GM23338 (cell line): ENCODE measurements around the gene NDUFV1. TPM values are rescaled to one million over a fixed set of nuclear protein-coding genes. Genes with fewer than 3 reads are reported as not detected.

Source experiments
- ATAC-seq: fragments of 200-7000 bp; cut with Tn5 transposase; 3 replicates; pipeline ENCODE4 v1.9.1; 2020
- DNase-seq: peaks from one replicate; pipeline ENCODE4 v3.0.0-alpha.2; 2015; ENCODE audit warnings: low spot score
- H2AFZ ChIP-seq: fragments of 200-600 bp; sonication (generic); 2 replicates; pipeline ENCODE4 v1.8.0; 2016; ENCODE audit warnings: antibody characterized with exemption, mild to moderate bottlenecking, moderate library complexity
- H3F3A ChIP-seq: fragments of 200-600 bp; sonication (generic); replicated peaks from 2 replicates; pipeline ENCODE4 v1.8.0; 2017; ENCODE audit warnings: antibody characterized with exemption, mixed run types, low read depth
- H3K27ac ChIP-seq: fragments of 200-600 bp; sonication (generic); 2 replicates; pipeline ENCODE4 v1.6.1; 2016; ENCODE audit warnings: low read depth
- H3K27me3 ChIP-seq: fragments of 200-600 bp; sonication (generic); 2 replicates; pipeline ENCODE4 v1.8.0; 2016; ENCODE audit warnings: mild to moderate bottlenecking, mixed run types, moderate library complexity; ENCODE audit not compliant: insufficient read depth
- H3K36me3 ChIP-seq: fragments of 200-600 bp; sonication (generic); 2 replicates; pipeline ENCODE4 v1.8.0; 2016; ENCODE audit warnings: mild to moderate bottlenecking; ENCODE audit not compliant: insufficient read depth
- H3K4me1 ChIP-seq: fragments of 200-600 bp; sonication (generic); 2 replicates; pipeline ENCODE4 v1.8.0; 2016; ENCODE audit warnings: mild to moderate bottlenecking, moderate library complexity; ENCODE audit not compliant: insufficient read depth
- H3K4me2 ChIP-seq: fragments of 200-600 bp; sonication (generic); 2 replicates; pipeline ENCODE4 v1.7.1; 2017; ENCODE audit warnings: mixed run types
- H3K4me3 ChIP-seq: fragments of 200-600 bp; sonication (generic); 2 replicates; pipeline ENCODE4 v1.6.1; 2016; ENCODE audit warnings: mixed run types
- H3K79me2 ChIP-seq: fragments of 200-600 bp; sonication (generic); replicated peaks from 2 replicates; pipeline ENCODE4 v1.8.0; 2017; ENCODE audit warnings: mild to moderate bottlenecking; ENCODE audit not compliant: insufficient read depth
- H3K9me2 ChIP-seq: fragments of 200-600 bp; sonication (generic); 2 replicates; pipeline ENCODE4 v1.8.0; 2017; ENCODE audit not compliant: insufficient read depth
- H4K20me1 ChIP-seq: fragments of 200-600 bp; sonication (generic); replicated peaks from 2 replicates; pipeline ENCODE4 v1.8.0; 2017; ENCODE audit warnings: mild to moderate bottlenecking; ENCODE audit not compliant: insufficient read depth
- H3K27ac Mint-ChIP-seq: 2 replicates; pipeline ENCODE4 v1.8.0; 2020; ENCODE audit warnings: inconsistent platforms, mild to moderate bottlenecking, moderate library complexity, mixed read lengths
- H3K27me3 Mint-ChIP-seq: 3 replicates; pipeline ENCODE4 v1.8.0; 2022; ENCODE audit warnings: low read depth, mild to moderate bottlenecking, moderate library complexity, mixed read lengths, inconsistent platforms; ENCODE audit not compliant: insufficient read depth, poor library complexity
- H3K36me3 Mint-ChIP-seq: 3 replicates; pipeline ENCODE4 v1.8.0; 2021; ENCODE audit warnings: low read depth, mild to moderate bottlenecking, inconsistent platforms, moderate library complexity, mixed read lengths
- H3K4me1 Mint-ChIP-seq: 3 replicates; pipeline ENCODE4 v1.8.0; 2020; ENCODE audit warnings: mild to moderate bottlenecking, inconsistent platforms, mixed read lengths
- H3K4me3 Mint-ChIP-seq: 3 replicates; pipeline ENCODE4 v1.8.0; 2021; ENCODE audit warnings: moderate library complexity, mild to moderate bottlenecking, inconsistent platforms, mixed read lengths
- H3K9me3 Mint-ChIP-seq: 3 replicates; pipeline ENCODE4 v1.8.0; 2020; ENCODE audit warnings: moderate library complexity, mild to moderate bottlenecking, inconsistent platforms, mixed read lengths
- ETS1 ChIP-seq: IDR thresholded peaks from 2 replicates; pipeline ENCODE4 v1.6.1; 2016; ENCODE audit warnings: antibody characterized with exemption
- EZH2phosphoT487 ChIP-seq: fragments of 200-600 bp; sonication (generic); IDR thresholded peaks from one replicate; pipeline ENCODE4 v1.8.1; 2018; ENCODE audit warnings: antibody characterized with exemption; ENCODE audit not compliant: unreplicated experiment
- JUNB ChIP-seq: IDR thresholded peaks from one replicate; pipeline ENCODE4 v1.6.1; 2016; ENCODE audit warnings: antibody characterized with exemption; ENCODE audit not compliant: unreplicated experiment
- NANOG ChIP-seq: IDR thresholded peaks from 2 replicates; pipeline ENCODE4 v1.6.1; 2016; ENCODE audit warnings: antibody characterized with exemption, borderline replicate concordance
- POLR2AphosphoS5 ChIP-seq: IDR thresholded peaks from 2 replicates; pipeline ENCODE4 v1.6.1; 2016; ENCODE audit warnings: antibody characterized with exemption, low read depth
- ZNF331 ChIP-seq: fragments of 250-450 bp; sonication (Bioruptor Pico); IDR thresholded peaks from 2 replicates; pipeline ENCODE4 v1.5.0; 2020; ENCODE audit warnings: low read depth, mild to moderate bottlenecking, moderate library complexity
- ZNF462 ChIP-seq: fragments of 250-450 bp; sonication (Bioruptor Pico); IDR thresholded peaks from 2 replicates; pipeline ENCODE4 v1.5.0; 2020; ENCODE audit warnings: mild to moderate bottlenecking, moderate library complexity
- polyA plus RNA-seq: library from polyadenylated mRNA; unstranded; fragments of >200 nt; fragmentation: Nextera tagmentation; extraction: Ambion mirVana; gene quantifications from 2 replicates; pipeline ENCODE4 v1.2.1, GENCODE V29; 2016
- total RNA-seq: library from RNA; depleted of rRNA; stranded (reverse); fragments of >200 nt; shearing (Covaris generic); gene quantifications from 2 replicates; pipeline ENCODE4 v1.2.3, GENCODE V29; 2014
- TF ChIP-seq, protein P1 (sequence below), 2 experiments: fragments of 200-600 bp in 1 of 2; sonication (generic) in 1 of 2; conservative IDR thresholded peaks; 2 replicates each; pipeline versions ENCODE4 v1.5.1 to v1.6.1; 2016 to 2017; ENCODE audit warnings: antibody characterized with exemption in 2 of 2, low read depth in 2 of 2, mild to moderate bottlenecking in 2 of 2, moderate library complexity in 1 of 2

NDUFV1 gene
- total and polyA plus RNA-seq, 2 experiments from 2014 or later: 104 to 241 TPM

- Histone ChIP-seq H3K4me3 (no peak overlapping the region), H3K79me2 (no peaks in the 10 kb centered on the region), H3K9me2 (no peaks in the 10 kb centered on the region), H4K20me1 (no peaks in the 10 kb centered on the region), H3F3A (peaks cover 5% of the 10 kb centered on the region; the same call in 1 of the 2 replicates), H3K4me2 (no peak overlapping the region), H3K27me3 (no peaks in the 10 kb centered on the region), H3K4me1 (peaks cover 10% of the 10 kb centered on the region; the same call in 1 of the 2 replicates), H3K27ac (no peak overlapping the region), H2AFZ (no peak overlapping the region), H3K36me3 (no peaks in the 10 kb centered on the region)
- ATAC-seq: no peak
- Mint-ChIP-seq H3K27ac (no peak overlapping the region), H3K27me3 (peaks cover 25% of the 10 kb centered on the region), H3K4me3 (no peak overlapping the region), H3K36me3 (no peaks in the 10 kb centered on the region; the same call in 2 of the 3 replicates), H3K9me3 (no peaks in the 10 kb centered on the region; the same call in 2 of the 3 replicates), H3K4me1 (peaks cover 16% of the 10 kb centered on the region; the same call in 2 of the 3 replicates)
- TF ChIP-seq ZNF462 (CRISPR knock-in tag) (no peak), EZH2phosphoT487 (no peak), JUNB (no peak), ZNF331 (CRISPR knock-in tag) (no peak), ETS1 (no peak), NANOG (no peak), POLR2AphosphoS5 (no peak)
- TF ChIP-seq, protein P1, sequence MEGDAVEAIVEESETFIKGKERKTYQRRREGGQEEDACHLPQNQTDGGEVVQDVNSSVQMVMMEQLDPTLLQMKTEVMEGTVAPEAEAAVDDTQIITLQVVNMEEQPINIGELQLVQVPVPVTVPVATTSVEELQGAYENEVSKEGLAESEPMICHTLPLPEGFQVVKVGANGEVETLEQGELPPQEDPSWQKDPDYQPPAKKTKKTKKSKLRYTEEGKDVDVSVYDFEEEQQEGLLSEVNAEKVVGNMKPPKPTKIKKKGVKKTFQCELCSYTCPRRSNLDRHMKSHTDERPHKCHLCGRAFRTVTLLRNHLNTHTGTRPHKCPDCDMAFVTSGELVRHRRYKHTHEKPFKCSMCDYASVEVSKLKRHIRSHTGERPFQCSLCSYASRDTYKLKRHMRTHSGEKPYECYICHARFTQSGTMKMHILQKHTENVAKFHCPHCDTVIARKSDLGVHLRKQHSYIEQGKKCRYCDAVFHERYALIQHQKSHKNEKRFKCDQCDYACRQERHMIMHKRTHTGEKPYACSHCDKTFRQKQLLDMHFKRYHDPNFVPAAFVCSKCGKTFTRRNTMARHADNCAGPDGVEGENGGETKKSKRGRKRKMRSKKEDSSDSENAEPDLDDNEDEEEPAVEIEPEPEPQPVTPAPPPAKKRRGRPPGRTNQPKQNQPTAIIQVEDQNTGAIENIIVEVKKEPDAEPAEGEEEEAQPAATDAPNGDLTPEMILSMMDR (conservative IDR thresholded peaks at IDR 0.05; ENCODE audit: low read depth in 2 of 2): no peak
- no peak for DNase-seq
These were observed 27.9 kb downstream of the NDUFV1 start for GRCh38 chr11:67634366-67635230.
